Renal cortex interstitium (tissue), 11 donors: ENCODE data around the gene ZNF420. TPM values are rescaled to one million over a fixed set of nuclear protein-coding genes. Genes with fewer than 3 reads are reported as not detected.
A peak's percentile ranks its signal among the peaks of the same experiment; 100 is the strongest.
"Not testable (repeated sequence)": the region's sequence is repeated elsewhere in the genome, so short reads cannot be mapped to it uniquely, and the experiment has no call there.

Source experiments
- DNase-seq, 11 donors: peaks; one replicate each; pipeline ENCODE4 v3.0.0-alpha.2; 2013; ENCODE audit warnings: low read depth in 9 of 11, low spot score in 4 of 11; ENCODE audit errors: extremely low read depth in 1 of 11
- polyA plus RNA-seq, 3 donors: library from polyadenylated mRNA; unstranded; fragments of 120-200 nt; gene quantifications; one replicate each; pipeline ENCODE4 v1.2.1, GENCODE V29; 2013; ENCODE audit not compliant: insufficient read length in 3 of 3

The ZNF420 gene
- polyA plus RNA-seq, 3 donors = 23.4 to 25.4 (median 24.8) TPM

DNA sequence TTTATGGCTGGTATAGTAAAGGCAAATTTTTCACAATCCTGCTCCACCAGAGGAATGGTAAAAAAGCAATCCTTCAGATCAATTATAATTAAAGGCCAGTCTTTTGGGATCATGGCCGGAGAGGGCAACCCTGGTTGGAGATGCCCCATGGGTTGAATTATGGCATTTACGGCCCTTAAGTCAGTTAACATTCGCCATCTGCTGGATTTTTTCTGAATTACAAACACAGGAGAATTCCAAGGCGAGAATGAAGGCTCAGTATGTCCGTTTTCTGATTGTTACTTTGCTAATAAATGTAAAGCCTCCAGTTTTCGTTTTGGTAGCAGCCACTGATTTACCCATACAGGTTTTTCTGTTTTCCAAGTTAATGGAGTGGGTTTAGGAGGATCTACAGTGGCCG lies 33.5 kb downstream of the ZNF420 start:
- DNase-seq = not testable (repeated sequence)

DNA sequence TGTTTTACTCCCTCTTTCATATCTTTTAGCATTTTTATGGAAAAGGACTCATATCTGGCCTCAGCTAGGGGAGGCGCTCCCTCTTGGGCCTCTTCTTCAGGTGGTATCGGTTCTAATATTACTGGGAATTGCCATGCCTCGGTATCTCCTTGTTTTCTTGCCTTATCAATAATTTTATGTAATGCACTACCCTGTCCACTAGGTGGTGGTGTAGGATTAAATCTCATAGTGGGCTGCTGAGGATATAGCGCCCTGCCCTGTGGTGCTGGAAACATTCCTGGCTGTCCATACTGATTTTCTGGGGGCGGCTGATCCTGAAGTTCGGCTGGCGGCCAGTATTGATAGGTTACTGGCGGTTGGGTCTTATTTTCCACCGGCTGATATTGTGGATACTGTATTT lies 35.8 kb downstream of the ZNF420 start:
- no peak for DNase-seq

DNA sequence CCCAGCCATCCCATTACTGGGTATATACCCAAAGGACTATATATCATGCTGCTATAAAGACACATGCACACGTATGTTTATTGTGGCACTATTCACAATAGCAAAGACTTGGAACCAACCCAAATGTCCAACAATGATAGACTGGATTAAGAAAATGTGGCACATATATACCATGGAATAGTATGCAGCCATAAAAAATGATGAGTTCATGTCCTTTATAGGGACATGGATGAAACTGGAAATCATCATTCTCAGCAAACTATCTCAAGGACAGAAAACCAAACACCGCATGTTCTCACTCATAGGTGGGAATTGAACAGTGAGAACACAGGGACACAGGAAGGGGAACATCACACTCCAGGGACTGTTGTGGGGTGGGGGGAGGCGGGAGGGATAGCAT lies 43.9 kb downstream of the ZNF420 start:
- not testable (repeated sequence) for DNase-seq

DNA sequence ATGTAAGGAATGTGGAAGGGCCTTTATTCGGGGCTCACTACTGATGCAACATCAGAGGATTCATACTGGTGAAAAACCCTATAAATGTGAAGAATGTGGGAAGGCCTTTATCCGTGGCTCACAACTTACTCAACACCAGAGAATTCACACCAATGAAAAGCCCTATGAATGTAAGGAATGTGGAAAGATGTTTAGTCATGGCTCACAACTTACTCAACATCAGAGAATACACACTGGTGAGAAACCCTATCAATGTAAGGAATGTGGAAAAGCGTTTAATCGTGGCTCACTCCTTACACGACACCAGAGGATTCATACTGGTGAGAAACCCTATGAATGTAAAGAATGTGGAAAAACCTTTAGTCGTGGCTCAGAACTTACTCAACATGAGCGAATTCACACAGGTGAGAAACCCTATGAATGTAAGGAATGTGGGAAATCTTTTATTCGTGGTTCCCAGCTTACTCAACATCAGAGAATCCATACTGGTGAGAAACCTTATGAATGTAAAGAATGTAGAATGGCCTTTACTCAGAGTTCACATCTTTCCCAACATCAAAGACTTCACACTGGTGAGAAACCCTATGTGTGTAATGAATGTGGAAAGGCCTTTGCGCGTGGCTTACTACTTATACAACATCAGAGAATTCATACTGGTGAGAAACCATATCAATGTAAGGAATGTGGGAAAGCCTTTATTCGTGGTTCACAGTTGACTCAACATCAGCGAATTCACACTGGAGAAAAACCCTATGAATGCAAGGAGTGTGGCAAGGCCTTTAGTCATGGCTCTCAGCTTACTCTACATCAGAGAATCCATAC lies 50.0 kb downstream of the ZNF420 start:
- no peak for DNase-seq

DNA sequence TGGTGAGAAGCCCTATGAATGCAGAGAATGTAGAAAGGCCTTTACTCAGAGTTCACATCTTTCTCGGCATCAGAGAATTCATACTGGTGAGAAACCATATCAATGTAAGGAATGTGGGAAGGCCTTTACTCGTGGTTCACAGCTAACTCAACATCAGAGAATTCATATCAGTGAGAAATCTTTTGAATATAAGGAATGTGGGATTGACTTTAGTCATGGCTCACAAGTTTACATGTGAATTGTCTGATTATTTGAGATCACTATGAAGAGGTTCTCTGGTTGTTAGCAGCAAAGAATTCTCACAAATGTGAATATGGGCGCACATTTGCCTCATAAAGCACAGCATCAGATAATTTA lies 50.6 kb downstream of the ZNF420 start:
- no peak for DNase-seq

DNA sequence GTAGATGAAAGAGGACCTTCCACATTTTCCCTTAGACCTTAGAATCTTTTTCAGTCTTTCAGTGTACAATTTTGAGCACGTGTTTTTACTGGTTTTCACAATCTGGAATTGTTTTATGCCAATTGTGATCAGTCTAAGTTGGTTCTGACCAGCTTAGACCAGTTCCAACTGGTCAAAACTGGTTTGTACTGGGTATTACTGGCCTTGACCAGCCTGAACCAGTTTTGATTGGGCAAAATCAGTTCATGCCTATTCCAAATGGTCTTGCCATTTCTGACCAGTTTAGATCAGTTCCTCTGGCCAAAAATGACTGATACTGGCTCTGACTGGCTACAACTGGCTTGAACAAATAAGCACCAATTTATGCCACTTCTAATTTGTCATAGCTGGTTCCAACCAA lies 57.9 kb downstream of the ZNF420 start:
- DNase-seq = no peak

DNA sequence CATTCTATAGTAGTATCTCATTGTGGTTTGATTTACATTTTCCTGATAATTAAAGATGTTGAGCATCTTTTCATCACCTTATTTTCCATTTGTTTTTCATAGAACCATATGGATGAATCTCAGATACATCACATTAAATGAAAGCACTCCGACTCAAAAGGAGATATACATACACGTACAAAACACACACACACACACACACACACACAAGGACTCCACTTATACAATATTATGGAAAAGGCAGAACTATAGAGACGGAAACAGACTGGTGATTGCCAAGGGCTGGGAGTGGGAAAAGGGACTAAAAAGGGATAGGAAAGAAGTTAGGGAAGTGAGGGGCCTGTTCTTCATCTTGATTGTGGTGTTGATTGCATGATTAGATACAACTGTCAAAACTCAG lies 70.0 kb downstream of the ZNF420 start:
- no peak for DNase-seq

DNA sequence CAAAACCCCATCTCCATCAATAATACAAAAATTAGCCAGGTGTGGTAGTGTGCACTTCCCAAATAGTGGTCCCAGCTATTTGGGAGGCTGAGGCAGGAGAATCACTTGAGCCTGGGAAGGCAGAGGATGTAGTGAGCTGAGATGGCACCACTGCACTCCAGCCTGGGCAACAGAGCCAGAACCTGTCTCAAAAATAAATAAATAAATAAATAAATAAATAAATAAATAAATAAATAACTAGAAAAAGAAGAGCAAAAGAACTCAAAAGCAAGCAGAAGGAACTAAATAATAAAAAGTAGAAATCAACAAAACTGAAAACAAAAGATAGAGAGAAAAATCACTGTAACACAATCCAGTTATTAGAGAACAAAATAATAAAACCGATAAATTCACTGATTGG lies 81.9 kb downstream of the ZNF420 start:
- no peak for DNase-seq

DNA sequence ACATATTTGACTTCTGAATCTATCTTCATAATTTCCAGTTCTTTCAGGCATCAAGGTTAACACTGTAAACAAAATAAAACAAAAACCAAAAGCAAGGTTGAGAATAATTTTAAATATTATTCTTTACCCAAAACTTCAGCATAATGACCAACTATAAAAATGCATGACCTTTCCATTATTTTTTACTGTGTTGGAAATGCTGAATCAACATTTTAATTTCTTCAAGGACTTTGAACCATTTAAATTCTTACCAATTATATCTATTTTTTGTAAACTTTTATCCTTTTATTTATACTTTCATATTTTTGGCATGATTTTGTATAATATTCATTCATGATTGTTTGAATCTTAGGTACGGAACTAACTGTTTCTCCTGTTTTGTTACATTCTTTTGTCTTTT lies 87.4 kb downstream of the ZNF420 start:
- no peak for DNase-seq

DNA sequence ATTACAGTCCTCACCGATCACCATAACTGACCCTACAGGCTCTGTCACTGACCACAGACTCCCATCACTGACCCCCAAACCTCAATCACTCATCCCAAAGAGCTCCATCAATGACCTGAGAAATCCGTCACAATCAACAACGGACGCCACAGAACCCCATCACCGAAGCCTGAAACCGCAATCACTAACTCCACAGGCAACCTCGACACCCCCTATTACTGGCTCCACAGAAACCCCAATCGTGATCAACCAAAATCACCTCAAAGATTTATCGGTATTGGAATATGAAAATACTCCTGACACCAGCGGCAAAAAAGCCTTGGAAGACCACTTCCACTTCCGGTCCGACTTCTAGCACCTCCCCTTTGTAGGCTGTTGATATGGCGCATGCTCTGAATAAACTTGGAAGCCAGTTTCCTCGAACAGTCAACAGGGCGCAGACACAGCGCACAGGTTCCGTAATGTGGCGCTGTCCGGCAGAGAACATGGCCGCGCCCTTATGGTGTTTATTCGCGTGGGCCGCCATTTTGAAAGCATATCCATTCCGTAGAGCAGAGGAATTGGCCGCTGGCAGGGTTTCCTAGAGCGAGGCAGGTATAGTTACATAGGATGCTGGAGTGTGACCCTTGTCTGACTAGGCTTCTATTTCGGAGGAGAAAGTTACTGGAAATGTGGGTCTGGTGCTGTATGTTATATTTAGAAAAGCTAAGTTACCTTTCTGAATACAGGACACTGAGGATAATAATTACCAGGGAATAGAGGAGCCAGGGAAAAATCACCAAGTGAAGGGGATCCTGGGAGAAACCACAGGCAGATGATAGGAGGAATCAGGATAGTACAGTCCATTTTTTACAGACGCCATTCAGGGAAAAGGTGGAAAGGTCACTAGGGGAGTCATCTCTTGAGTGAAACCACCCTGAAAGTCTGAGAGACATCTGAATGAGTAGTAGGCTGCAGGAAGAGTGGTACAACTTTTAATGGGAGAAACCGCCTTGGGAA lies 94.4 kb downstream of the ZNF420 start, which contains the start of gene ZNF585A:
TSS of gene ZNF585A (minus strand) at position 328 of the 999 bp plus-strand sequence. CDS start 2,785 bp downstream, outside the sequence.
- DNase-seq = peak; percentile 85 to 98 (median 93)

Other genes with a start within 250 kb of the ZNF420 start
- 10 to 100 TPM; 11.1 to 14.1 (median 12.3) TPM for gene ZNF790, start 240.0 kb upstream of the ZNF420 start, polyA plus RNA-seq
- 10 to 100 TPM; 13.7 to 21.4 (median 15.7) TPM for gene ZNF345, start 227.6 kb upstream of the ZNF420 start, polyA plus RNA-seq
- 1 to 10 TPM; 6.8 to 8.4 (median 7.1) TPM for gene ZNF829, start 162.1 kb upstream of the ZNF420 start, polyA plus RNA-seq
- gene ZNF568, start 162.1 kb upstream of the ZNF420 start, polyA plus RNA-seq = 10 to 100 TPM; 23.8 to 26.1 (median 23.8) TPM
- gene ZNF585A, start 94.3 kb downstream of the ZNF420 start, polyA plus RNA-seq = 10 to 100 TPM; 13.6 to 20.2 (median 15.9) TPM
- 10 to 100 TPM; 16.6 to 18.8 (median 16.9) TPM for gene ZNF585B, start 132.1 kb downstream of the ZNF420 start, polyA plus RNA-seq
- gene ZNF383, start 139.8 kb downstream of the ZNF420 start, polyA plus RNA-seq = 10 to 100 TPM; 11.4 to 15.6 (median 14.4) TPM